ENCODE measurements around the gene MUC13.

GRCh38 chr3:124973290-124973689 is 38.7 kb upstream of the MUC13 start:
- TF ChIP-seq CTCF (IDR thresholded peaks at IDR 0.05) (no peak), POLR2A (IDR thresholded peaks at IDR 0.05) (no peak), POLR2AphosphoS5 (IDR thresholded peaks at IDR 0.05) (no peak), EP300 (IDR thresholded peaks at IDR 0.05) (no peak)
